Right hindlimb (tissue), 1 donor: ENCODE measurements around the gene STX18.
"Not testable (repeated sequence)": the region's sequence is repeated elsewhere in the genome, so short reads cannot be mapped to it uniquely, and the experiment has no call there.

Experiments
- DNase-seq: peaks from one replicate; pipeline ENCODE4 v3.0.0-alpha.2; 2018

Gene STX18

DNA sequence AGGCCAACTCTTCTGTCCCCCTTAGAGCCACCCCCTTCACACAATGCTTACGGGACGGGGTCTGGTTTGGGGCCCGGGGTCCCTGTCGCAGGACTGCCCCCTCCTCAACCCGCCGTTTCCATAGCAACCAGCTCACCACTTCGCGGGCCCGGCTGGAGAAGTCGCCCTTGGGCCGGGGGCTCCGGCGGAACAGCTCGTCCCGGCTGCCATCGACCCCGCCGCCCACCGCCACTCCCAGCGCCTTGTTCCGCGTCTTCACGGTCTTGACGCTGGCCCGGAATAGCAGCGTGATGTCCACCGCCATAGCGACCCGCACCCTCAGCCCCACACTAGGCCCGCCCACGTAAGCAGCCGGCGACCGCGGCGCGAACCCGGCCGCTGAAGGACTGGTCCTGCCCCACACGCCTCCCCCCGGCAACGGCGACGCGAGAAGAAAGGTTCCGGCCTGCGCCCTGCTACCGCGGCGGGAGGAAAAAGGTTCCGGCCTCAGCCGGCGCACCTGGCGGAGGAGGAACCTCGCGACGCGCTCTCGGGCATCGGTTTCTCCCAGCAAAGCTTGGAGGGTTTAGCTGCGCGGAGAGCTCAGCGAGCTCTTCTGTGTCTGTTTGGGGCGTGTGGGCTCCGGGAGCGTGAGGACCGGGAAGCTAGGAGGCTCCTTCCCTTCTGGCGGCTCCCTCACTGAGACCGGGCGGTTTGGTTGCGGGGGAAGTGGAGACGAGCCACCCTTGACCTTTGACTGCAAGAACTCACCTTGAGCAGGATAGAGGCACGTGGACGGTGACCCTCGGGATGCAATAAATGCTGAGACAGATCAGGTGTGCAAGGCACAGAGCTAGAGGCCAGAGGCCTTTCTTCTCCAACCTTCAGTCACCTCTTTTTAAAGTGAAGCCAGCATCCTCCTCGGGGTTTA, at the start of gene STX18:
Gene STX18 (minus strand): TSS at position 388 of the 910 bp plus-strand sequence. CDS start 84 bp downstream, at position 304.
- peak; percentile 92 for DNase-seq

DNA sequence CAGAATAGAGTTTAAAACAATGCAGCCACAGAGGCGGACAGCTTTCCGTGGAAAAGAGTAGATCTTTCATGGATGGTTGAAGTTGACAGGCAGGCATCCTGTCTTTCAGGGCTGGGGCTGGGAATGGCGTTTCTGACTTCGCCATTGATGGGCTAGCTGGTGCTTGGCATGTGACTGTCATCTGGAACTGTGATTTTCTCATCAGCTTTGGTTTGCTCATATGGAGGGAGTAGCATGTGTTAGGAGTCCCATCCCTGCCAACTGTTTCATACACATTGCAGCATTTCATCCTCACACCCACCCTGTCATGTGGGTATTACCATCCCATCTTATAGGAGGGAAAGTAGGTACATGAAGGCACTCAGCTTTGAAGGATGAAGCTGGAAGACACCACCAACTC, 49.2 kb upstream of the STX18 start:
- no peak for DNase-seq

DNA sequence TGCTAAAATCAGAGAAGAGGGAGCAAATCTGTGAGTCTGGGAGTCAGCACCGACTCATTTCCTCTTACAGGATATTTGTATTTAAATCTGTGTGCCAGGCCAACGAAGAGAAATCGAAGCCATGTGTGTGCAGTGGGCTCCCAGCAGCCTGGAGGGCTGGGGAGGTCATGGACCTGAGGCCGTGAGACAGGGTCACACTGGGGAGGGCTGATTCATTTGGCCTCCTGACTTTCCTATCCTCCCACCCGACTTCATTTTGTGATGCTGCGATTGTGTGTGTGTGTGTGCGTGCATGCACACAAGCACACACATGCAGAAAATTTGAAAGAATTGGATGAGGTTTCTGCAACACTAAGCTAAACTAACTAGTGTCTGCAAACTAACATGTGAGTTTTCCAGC, 48.7 kb upstream of the STX18 start:
- DNase-seq, result peak; percentile 57

DNA sequence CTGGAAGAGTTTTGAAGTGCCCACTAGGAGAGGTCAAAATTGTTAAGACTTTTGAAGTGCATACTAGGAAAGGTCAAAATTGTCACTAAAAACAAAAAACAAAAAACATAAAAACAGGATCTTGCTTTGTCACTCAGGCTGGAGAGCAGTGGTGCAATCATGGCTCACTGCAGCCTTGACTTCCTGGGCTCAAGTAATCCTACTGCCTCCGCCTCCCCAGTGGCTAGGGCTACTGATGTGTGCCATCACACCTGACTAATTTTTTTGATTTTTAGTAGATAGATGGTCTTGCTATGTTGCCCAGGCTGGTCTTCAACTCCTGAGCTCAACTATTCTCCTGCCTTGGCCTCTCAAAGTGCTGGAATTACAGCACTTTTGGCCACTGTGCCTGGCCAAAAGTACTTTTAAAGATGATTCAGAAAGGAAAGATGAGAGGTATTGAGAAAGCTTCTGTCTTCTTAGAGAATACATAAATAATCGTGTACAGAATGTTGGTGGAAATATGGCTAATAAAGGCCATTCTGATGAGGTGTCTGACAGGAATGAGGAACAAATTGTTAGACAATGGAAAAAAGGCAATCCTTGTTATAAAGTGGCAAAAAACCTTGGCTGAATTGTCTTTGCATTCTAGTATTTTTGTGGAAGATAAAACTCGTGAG, 43.3 kb upstream of the STX18 start:
- no peak for DNase-seq

DNA sequence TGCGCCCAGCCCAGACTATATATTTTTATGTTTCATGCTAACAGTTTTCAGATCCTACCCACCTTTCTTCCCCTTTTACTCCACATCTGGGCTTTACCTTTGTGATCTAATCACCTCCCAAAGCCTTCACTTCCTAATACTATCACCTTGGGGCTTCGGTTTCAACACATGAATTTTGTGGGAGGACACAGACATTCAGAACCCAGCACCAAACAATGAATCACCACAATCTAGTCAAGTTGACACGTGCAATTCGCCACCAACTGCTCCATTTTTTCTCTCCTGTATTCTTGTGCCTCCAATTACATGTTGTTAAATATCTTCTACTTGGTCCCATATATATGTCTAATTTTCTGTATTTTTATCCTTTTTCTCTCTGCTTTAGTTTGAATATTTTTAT, 41.8 kb upstream of the STX18 start:
- DNase-seq, result no peak

DNA sequence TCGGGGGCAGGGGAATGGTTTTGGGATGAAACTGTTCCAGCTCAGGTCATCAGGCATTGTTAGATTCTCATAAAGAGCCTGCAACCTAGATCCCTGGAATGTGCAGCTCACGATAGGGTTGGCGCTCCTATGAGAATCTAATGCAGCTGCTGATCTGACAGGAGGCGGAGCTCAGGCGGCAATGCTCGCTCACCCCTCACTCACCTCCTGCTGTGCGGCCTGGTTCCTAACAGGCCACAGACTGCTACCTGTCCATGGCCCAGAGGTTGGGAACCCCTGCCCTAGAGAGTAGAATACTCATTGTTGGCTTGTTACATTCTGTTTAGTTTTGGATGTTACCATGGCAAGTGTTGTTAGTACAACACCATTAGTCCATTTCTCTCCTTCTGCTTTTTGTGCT, 40.8 kb upstream of the STX18 start:
- no peak for DNase-seq

DNA sequence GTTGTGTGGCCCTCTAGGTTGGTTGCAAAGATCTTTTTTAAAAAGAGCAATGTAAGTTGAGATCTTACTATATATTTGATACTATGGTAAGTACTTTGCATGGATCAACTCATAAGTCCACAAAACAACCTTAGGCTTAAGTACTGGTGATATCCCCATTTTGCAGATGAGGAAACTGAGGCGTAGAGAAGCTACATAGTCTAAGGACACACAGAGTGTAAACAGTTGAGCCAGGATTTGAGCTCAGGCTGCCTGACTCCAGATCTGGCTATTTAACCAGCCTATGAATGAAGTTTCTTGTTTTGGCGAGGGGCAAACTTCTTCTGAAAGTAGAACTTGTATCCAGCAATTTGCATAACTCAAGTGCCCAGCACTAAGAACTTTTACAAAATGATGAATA, 38.6 kb upstream of the STX18 start:
- DNase-seq, result no peak

DNA sequence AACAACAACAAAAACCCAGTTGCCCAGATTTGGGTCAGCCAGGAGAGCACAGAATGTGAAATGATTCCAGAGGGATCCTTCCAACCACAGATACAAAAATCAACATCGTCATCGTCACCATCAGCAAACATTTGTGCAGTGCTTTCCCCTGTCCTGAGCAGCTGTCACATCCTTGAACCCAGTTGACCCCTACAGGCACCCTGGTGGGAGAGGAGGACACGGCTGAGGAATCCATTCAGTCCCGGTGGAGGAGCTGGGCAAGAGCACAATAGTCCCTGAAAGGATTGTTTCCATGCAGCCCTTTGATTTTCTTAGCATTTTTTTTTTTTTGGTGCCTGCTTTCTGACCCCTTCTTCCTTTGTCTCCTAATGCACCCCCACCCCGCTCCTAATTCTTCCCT, 37.1 kb upstream of the STX18 start:
- no peak for DNase-seq

DNA sequence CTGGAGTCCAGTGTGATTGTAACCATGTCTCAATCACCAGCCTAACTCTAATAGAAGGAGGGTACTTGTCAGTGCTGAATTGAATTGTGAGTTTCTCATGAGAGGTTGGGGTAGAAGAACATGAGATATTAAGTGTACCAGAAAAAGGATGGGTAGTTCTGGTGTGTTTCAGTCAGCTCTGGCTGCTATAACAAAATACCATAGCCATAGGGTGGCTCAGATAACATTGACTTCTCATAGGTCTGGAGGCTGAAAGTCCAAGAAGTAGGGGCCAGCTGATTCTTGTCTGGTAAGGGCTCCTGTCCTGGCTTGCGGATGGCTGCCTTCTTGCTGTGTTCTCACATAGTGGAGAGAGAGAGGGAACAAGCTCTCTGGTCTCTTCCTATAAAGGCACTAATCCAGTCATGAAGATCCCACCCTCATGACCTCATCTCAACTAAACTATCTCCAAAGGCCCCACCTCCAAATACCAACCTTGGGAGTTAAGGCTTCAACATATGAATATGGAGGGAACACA, 35.6 kb upstream of the STX18 start:
- DNase-seq, result no peak

DNA sequence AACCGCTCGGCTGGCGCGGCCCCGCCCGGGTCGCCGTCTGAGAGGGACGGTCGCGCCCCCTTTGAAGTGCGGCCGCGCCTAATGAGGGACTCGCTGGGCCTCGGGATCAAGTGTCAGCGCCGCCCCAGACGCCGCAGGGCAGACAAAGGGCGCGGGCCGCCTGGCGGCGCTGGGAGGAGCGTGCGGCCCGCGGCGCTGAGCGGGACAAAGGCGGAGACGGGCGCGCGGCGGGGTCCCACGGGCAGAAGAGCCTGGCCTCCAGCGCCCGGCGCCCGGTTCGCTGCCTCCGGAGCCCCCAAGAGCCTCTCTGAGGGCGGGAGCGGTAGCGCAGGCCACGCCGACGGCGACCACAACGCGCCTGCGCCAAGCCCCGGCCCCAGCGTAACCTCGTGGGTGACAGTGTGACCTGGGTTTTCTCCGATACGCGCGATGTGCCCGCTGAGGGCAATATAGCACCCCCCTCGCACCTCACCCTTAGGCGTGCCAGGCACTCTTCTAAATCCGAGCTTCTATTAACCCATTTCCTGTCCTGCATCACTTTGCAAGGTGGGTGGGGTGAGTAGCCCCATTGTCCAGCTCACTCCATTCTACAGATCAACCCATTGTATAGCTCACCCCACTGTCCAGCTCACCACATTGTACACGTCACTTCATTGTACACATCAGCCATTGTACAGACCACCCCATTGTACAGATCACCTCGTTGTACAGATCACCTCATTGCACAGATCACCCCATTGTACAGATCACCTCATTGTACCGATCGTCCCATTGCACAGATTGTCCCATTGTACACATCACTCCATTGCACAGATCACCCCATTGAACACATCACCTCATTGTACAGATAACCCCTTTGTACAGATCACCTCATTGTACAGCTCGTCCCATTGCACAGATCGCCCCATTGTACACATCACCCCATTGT, 33.7 kb upstream of the STX18 start:
- peak; percentile 78 for DNase-seq

DNA sequence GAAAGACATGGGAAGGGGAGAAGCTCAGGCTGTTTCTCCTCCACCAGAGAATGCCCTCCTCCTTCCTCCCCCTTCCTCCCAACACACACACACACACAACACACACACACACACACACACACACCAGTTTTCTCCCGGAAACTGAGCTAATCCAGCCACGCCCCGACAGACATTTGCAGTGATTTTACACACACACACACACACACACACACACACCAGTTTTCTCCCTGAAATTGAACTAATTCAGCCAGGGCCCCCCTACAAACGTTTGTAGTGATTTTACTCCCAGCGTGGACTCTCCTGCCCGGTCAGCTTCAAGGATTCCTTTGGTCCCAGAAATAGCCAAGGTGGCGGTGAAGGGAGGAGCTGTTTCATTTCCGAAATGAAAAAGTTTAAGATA, 32.9 kb upstream of the STX18 start:
- peak; percentile 87 for DNase-seq

DNA sequence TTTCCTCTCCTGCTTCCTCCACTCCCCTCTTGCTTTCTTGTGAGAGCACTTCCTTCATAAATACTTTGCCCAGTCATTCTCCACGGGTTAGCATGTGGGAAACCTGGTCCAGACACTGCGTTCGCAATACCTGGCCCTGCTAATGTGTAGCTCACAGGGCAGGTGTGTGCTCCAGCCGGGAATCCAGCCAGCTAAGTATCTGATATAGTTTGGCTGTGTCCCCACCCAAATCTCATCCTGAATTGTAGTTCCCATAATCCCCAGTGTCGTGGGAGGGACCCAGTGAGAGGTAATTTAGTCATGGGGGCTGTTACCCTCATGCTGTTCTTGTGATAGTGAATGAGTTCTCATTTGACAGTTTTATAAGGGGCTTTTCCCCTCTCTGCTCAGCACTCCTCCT, 32.2 kb upstream of the STX18 start:
- DNase-seq, result no peak

DNA sequence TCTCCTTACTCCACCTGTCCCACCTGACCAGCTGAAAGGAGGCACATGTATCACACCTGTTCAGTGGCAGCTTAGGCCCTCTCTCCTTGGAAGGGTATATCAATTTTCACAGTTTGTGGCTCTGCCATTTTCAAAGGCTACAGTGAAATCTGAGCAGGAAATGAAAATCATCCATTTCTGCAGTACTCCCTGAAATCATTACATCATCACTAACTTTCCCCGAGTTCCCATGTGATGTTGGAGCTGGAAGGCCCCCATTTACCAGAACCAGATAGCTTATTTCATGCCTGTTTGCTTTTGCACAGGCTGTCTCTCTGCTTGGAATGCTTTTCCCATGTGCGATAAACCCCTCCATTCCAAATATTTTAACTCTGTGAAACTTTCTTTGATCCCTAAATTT, 31.0 kb upstream of the STX18 start:
- no peak for DNase-seq

DNA sequence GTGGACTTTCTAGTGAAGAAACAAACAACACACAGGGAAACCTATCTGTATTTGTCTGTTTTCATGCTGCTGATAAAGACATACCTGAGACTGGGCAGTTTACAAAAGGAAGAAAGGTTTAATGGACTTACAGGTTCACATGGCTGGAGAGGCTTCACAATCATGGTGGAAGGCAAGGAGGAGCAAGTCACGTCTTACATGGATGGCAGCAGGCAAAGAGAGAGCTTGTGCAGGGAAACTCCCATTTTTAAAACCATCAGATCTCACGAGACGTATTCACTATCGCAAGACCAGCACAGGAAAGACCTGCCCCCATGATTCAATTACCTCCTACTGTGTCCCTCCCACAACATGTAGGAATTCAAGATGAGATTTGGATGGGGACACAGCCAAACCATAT, 28.0 kb upstream of the STX18 start:
- not testable (repeated sequence) for DNase-seq

DNA sequence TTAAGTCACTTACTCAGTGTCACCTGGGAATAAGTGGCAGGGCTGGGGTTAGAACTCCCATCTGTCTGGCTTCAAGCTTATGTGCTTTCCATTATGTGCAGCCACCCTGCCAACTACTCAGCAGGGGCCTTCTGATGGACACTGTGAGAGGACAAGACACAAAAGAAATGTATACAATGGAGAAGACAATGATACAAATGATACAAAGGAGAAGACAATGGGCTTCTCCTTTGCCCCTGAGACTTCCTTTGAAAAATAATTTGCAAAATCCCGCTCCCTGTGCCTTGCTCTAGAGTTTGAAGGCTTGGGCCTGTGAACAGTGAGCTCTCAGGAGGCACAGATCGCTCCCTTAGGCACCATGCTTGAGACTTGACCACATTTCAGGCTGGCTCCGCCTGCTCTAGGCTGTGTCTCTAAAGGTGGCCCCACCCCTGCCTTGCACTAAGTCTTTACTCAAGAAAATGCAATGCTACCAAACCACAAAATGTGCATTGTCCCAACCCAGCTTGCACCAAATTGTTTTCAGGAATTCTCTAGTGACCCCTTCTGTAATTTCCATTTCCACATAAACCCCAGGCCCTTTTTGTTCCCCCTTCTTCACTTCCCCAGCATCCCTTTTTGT, 27.1 kb upstream of the STX18 start:
- no peak for DNase-seq

DNA sequence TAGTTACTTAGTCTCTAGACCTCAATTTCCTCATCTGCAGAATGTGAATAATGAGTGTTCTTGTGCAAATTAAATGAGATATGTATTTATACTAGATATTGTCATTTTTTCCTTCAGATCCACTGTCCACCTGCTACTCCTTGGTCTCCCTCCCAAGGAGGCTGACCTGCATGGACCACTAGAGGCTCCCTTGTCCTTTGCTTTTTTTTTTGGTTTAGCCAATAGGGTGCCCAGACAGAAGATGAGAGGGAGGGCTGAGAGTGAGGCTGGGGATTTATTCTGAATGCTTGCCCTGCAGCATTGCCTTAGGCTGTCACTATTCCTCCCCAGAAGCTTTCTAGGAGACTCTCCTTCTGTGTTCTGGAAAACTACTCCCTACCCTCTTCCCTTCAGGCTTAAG, 24.5 kb upstream of the STX18 start:
- not testable (repeated sequence) for DNase-seq

DNA sequence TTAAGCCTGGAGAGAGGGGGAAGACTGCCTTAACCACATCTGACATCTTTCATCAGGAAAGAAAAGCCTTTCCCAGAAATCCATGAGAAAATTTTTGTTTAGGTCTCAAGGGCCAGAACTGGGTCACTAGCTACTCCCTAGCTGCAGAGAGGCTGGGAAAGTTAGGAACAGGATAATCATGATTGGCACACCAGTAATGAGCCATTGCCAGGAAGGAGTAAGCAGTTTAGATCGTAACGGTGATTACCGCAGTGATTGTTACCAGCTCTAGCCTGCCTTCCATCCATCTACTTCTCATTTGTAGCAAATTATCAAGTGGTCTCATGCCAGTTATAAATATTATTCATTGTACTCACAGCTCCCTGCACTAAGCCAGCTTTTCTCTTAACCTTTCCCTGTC, 22.7 kb upstream of the STX18 start:
- no peak for DNase-seq

DNA sequence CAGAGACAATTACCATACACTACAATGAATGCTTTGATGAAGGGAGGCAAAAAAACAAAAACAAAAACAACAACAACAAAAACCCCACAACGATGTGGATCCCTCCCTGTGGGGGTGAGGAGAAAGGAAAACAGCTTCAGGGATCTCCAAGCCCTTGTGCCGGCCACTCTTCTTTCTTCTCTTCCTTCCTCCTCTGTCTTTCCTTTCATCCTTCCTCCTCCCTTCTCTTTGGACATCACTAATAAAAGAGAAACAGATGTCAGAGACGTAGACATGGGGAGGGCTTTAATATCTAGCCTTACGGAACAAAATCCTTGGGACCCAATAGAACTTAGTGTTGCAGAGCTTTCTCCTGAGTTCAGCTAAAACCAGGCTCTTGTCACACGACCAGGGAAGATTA, 18.8 kb upstream of the STX18 start:
- no peak for DNase-seq

DNA sequence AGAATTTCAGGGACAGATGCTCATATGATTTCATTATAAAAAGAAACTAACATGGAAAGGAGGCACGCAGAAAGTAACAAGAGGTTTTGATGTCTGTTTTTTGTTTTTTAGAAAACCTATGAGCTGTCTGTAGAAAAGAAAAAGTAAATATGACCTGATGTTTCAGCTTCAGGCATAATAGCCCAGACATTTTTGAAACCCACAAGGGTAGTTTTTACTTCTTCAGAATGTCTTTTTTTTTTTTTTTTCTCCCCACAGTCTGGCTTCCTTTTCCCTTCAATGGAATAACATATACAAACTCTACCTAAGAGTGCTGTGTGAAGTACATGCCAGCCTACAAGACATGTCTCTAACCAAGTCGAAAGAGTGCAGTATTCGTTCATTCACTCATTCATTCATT, 18.3 kb upstream of the STX18 start:
- no peak for DNase-seq

DNA sequence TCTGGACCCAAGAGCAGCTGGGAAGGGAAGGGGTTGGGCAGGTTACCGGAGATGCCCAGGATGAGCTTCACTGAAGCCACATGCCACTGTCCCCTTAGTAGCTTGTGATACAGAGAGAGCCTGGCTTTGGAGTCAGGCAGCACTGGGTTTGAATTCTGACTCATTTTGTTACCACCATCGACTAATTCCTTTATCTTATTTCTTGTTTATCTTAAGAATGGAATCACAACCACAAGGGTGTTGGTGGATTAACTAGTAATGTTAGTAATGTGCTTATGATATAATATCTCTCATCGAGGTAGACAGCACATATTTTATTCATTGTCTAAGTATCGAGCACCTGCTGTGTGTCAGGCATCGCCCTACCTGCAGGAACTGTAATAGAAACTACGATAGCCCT, 17.7 kb upstream of the STX18 start:
- no peak for DNase-seq

DNA sequence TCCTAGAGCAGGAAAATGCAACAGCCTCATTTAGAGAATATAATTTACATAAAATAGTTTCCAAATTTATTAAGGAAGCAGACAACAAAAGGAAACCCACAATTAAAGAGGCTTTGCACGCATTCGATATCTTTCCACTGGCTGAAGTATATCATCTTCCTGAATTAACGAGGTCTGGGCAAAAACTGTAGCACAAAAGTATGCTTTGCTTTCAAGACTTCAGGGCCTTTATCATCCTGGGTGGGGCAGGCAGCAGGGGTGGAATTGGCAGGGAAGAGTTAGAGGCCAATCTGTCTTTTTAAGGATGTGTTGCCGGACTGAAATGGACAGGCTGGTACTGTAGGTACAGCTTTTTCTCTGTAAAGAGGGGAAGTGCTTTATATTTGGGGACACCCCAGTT, 17.0 kb upstream of the STX18 start:
- DNase-seq, result no peak

DNA sequence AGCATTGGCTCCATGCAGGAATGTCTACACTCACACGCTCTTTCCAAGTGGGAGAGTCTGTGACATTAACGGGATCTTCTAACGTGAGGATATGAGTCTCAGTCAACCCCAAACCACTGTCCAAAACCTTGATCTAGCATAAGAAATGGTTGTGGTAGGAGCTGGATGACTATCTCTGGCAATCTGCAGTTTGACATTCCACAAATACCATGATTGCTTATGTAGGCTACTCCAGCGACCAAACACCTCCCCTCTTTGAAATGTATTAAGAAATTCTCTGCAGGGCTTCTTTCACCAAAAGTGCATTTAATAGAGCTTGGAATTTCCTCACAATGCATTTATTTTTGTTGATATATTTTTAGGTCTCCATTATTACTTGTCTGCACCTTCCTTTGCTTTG, 14.1 kb upstream of the STX18 start:
- no peak for DNase-seq

DNA sequence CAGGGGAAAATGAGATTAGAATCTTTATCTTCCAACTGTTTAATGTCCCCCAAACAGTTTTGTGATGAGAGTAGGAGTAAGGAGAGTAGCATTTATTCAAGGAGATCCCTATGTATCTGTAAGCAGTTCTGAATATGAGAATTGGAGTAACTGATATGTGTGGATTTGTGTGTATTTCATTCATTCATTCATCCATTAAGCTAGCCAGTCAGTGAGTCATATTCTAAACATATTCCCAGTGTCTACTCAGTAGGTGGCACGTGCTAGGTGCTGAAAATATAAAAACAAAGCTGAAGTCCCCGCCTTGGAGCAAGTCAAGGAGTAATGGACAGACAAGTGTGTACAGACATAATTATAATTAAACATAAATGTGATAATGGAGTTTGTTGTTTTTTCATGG, 12.4 kb upstream of the STX18 start:
- DNase-seq, result no peak
